ENCODE measurements around the gene RNF227.

- TF ChIP-seq, protein P1, sequence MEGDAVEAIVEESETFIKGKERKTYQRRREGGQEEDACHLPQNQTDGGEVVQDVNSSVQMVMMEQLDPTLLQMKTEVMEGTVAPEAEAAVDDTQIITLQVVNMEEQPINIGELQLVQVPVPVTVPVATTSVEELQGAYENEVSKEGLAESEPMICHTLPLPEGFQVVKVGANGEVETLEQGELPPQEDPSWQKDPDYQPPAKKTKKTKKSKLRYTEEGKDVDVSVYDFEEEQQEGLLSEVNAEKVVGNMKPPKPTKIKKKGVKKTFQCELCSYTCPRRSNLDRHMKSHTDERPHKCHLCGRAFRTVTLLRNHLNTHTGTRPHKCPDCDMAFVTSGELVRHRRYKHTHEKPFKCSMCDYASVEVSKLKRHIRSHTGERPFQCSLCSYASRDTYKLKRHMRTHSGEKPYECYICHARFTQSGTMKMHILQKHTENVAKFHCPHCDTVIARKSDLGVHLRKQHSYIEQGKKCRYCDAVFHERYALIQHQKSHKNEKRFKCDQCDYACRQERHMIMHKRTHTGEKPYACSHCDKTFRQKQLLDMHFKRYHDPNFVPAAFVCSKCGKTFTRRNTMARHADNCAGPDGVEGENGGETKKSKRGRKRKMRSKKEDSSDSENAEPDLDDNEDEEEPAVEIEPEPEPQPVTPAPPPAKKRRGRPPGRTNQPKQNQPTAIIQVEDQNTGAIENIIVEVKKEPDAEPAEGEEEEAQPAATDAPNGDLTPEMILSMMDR (IDR thresholded peaks at IDR 0.05) = no peak
- no peak for TF ChIP-seq POLR2A (IDR thresholded peaks at IDR 0.05)
- TF ChIP-seq POLR2AphosphoS5 (IDR thresholded peaks at IDR 0.05) = no peak
Measured at GRCh38 chr17:7935859-7936258, 19.8 kb upstream of the RNF227 start.

Data from sigmoid colon (tissue), 4 donors.